Measurements from ENCODE around the gene ZNF691. TPM values are rescaled to one million over a fixed set of nuclear protein-coding genes. Genes with fewer than 3 reads are reported as not detected.

ZNF691 gene
- polyA plus RNA-seq, 2 of the 4 experiments (the other 2 are of a cell fraction): 4.8 to 6.2 TPM

DNA sequence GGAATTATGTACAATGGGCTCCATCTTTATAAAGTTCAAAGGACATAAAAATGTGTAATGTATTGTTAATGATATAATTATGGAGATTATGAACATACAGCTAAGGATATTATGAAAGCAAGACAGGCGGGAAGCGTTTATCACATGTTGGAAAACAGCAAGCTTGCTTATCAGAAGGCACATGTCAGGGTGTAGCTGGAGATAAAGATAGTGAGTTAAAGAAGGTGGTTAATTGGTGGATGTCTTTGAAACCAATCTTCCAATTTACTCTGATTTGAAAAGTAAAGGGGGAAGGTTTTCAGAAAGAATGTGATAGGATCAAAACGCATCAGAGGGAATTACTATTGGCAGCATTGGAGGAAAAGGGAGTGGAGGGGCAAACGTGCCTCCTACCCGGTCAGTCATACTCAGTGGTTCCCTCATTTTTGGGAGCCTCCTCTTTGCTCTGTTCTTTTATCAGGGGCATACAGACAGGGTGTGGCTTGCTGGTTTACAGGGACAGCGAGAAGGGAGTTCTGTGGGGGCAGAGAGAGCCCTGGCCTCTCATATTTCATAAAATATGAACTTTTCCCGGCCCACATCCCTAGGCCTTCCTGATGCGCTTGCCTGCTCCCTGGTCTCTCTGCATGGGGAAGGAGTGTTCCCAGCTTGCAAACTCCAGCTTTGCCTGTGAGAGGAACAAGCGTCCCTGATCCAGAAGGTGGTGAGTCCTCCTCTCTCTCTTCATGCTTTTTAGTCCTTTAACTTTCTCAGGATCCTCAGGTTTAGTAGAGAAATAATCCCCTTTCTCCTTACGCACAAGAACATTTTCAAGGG is 21.2 kb upstream of the ZNF691 start (continued):
- TF ChIP-seq HDAC2 (IDR thresholded peaks at IDR 0.05): no peak

DNA sequence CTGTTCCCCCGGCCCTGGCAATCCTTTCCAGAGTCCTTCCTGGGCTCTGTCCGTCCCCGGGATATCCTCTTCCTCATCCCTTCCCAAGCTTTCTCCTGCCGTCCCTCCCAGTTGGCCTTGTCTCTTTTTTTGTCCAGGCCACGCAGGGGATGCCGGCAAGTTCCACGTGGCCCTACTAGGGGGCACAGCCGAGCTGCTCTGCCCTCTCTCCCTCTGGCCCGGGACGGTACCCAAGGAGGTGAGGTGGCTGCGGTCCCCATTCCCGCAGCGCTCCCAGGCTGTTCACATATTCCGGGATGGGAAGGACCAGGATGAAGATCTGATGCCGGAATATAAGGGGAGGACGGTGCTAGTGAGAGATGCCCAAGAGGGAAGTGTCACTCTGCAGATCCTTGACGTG is 15.8 kb upstream of the ZNF691 start:
- no peak for FAIRE-seq
- DNase-seq (ENCODE audit: low read depth in 1 of 2, low spot score in 1 of 2): no peak
- ChIA-PET POLR2A (interaction anchor here (1.1 kb wide), 1 partner anchor 16 kb away, joined by 3 read pairs; the partner anchor contains the start of gene ZNF691), CTCF (interaction anchor here (0.6 to 2.1 kb wide), 5 partner anchors 11 to 243 kb away, joined by 3 to 5 read pairs (median 3); partner anchors contain the start of gene ZNF691)
- Histone ChIP-seq H3K4me1 (no peaks in the 10 kb centered on the region), H3K4me3 (no peak overlapping the region), H3K27ac (no peak overlapping the region), H3K4me2 (no peak overlapping the region), H3K9me3 (no peaks in the 10 kb centered on the region)
- TF ChIP-seq HOXB13 (CRISPR knock-in tag; IDR thresholded peaks at IDR 0.05; ENCODE audit: low read depth) (no peak), ZC3H11A (IDR thresholded peaks at IDR 0.05) (no peak), CHD4 (IDR thresholded peaks at IDR 0.05; ENCODE audit: borderline replicate concordance) (no peak), JUN (IDR thresholded peaks at IDR 0.05) (no peak), ESRRA (IDR thresholded peaks at IDR 0.05; ENCODE audit: borderline replicate concordance, low read length) (no peak), EHF (CRISPR knock-in tag; IDR thresholded peaks at IDR 0.05) (no peak), ZFP36 (IDR thresholded peaks at IDR 0.05; ENCODE audit: borderline replicate concordance, partially characterized antibody) (no peak), RFX5 (IDR thresholded peaks at IDR 0.05) (no peak)
- TF ChIP-seq, protein P1, sequence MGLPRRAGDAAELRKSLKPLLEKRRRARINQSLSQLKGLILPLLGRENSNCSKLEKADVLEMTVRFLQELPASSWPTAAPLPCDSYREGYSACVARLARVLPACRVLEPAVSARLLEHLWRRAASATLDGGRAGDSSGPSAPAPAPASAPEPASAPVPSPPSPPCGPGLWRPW (IDR thresholded peaks at IDR 0.05): no peak
- TF ChIP-seq, protein P2, sequence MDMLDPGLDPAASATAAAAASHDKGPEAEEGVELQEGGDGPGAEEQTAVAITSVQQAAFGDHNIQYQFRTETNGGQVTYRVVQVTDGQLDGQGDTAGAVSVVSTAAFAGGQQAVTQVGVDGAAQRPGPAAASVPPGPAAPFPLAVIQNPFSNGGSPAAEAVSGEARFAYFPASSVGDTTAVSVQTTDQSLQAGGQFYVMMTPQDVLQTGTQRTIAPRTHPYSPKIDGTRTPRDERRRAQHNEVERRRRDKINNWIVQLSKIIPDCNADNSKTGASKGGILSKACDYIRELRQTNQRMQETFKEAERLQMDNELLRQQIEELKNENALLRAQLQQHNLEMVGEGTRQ (IDR thresholded peaks at IDR 0.05): no peak
- TF ChIP-seq, protein P3, sequence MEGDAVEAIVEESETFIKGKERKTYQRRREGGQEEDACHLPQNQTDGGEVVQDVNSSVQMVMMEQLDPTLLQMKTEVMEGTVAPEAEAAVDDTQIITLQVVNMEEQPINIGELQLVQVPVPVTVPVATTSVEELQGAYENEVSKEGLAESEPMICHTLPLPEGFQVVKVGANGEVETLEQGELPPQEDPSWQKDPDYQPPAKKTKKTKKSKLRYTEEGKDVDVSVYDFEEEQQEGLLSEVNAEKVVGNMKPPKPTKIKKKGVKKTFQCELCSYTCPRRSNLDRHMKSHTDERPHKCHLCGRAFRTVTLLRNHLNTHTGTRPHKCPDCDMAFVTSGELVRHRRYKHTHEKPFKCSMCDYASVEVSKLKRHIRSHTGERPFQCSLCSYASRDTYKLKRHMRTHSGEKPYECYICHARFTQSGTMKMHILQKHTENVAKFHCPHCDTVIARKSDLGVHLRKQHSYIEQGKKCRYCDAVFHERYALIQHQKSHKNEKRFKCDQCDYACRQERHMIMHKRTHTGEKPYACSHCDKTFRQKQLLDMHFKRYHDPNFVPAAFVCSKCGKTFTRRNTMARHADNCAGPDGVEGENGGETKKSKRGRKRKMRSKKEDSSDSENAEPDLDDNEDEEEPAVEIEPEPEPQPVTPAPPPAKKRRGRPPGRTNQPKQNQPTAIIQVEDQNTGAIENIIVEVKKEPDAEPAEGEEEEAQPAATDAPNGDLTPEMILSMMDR (IDR thresholded peaks at IDR 0.05): no peak
- TF ChIP-seq, protein P4, sequence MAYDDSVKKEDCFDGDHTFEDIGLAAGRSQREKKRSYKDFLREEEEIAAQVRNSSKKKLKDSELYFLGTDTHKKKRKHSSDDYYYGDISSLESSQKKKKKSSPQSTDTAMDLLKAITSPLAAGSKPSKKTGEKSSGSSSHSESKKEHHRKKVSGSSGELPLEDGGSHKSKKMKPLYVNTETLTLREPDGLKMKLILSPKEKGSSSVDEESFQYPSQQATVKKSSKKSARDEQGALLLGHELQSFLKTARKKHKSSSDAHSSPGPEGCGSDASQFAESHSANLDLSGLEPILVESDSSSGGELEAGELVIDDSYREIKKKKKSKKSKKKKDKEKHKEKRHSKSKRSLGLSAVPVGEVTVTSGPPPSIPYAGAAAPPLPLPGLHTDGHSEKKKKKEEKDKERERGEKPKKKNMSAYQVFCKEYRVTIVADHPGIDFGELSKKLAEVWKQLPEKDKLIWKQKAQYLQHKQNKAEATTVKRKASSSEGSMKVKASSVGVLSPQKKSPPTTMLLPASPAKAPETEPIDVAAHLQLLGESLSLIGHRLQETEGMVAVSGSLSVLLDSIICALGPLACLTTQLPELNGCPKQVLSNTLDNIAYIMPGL (CRISPR knock-in tag; IDR thresholded peaks at IDR 0.05; ENCODE audit: borderline replicate concordance): no peak
- ATAC-seq: no peak
- 93% methylated on average over 16 of the region's 17 CpGs for WGBS (ENCODE audit: missing lambda C conversion rate)

DNA sequence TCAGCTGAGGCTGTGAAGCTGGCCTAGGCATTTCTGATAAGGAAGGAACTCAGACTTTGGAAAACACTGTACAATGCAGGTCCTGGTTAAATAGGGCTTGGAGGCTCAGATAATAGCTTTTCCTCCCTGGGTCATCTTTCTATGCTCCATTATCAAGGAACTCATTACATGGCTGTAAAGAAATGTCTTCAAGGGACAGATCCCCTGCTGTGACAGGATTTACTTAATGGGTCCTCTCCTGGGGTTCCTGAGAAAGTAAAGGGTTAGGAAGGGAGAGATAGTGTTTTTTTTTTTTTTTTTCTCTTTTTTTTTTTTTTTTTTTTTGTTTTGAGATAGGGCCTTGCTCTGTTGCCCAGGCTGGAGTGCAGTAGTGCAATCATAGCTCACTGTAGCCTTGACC is 15.1 kb upstream of the ZNF691 start:
- Histone ChIP-seq H3K9me3 (no peaks in the 10 kb centered on the region), H3K4me2 (no peak overlapping the region), H3K4me3 (no peak overlapping the region), H3K4me1 (no peaks in the 10 kb centered on the region), H3K27ac (no peak overlapping the region)
- no peak for ATAC-seq
- TF ChIP-seq CHD4 (IDR thresholded peaks at IDR 0.05; ENCODE audit: borderline replicate concordance) (no peak), HOXA7 (CRISPR knock-in tag; IDR thresholded peaks at IDR 0.05) (no peak), MYC (IDR thresholded peaks at IDR 0.05; ENCODE audit: borderline replicate concordance, low read length) (no peak)
- TF ChIP-seq, protein P4 (CRISPR knock-in tag; IDR thresholded peaks at IDR 0.05; ENCODE audit: borderline replicate concordance): no peak
- TF ChIP-seq, protein P5, sequence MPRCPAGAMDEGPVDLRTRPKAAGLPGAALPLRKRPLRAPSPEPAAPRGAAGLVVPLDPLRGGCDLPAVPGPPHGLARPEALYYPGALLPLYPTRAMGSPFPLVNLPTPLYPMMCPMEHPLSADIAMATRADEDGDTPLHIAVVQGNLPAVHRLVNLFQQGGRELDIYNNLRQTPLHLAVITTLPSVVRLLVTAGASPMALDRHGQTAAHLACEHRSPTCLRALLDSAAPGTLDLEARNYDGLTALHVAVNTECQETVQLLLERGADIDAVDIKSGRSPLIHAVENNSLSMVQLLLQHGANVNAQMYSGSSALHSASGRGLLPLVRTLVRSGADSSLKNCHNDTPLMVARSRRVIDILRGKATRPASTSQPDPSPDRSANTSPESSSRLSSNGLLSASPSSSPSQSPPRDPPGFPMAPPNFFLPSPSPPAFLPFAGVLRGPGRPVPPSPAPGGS (IDR thresholded peaks at IDR 0.05): no peak
- ChIA-PET POLR2A (interaction anchor here (1.1 kb wide), 1 partner anchor 15 kb away, joined by 3 read pairs; the partner anchor contains the start of gene ZNF691), CTCF (interaction anchor here (0.6 to 2.1 kb wide), 5 partner anchors 10 to 243 kb away, joined by 3 to 5 read pairs (median 3); partner anchors contain the start of gene ZNF691)
- FAIRE-seq: no peak
- no peak for DNase-seq (ENCODE audit: low read depth in 1 of 2, low spot score in 1 of 2)

Data from A549 (cell line).